Measurements from ENCODE around the gene LUC7L.
"Not testable (repeated sequence)": the region's sequence is repeated elsewhere in the genome, so short reads cannot be mapped to it uniquely, and the experiment has no call there.

The LUC7L gene

GRCh38 chr16:185213-185612, 44.0 kb downstream of the LUC7L start:
- H3K27ac ChIP-seq: no peak overlapping the region
- no peak for DNase-seq (ENCODE audit: low read depth, low spot score)

DNA sequence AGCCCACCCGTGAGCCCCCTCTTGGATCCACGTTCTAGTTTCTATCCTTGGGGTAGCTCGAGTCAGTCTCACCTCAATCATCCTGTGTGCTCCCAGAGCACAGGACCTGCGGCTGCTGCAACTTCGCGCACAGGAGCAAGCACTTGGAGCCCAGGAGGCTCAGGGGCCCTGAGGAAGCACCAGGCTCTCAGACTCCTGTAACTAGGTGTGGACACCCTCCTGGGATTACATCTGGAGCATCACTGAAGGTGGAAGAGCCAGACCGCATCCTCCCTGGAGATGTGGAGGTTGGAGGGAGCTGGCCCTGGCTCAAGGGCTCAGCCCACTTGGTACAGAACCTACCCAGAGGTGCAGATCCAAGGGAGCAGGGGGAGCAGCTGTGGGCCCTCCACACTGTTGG, 46.2 kb downstream of the LUC7L start:
- no peak for DNase-seq (ENCODE audit: low read depth, low spot score)
- no peak overlapping the region for H3K27ac ChIP-seq

GRCh38 chr16:181565-182021, 47.7 kb downstream of the LUC7L start:
- no peak for DNase-seq (ENCODE audit: low read depth, low spot score)
- H3K27ac ChIP-seq: no peak overlapping the region

GRCh38 chr16:180681-181564, 48.3 kb downstream of the LUC7L start:
- H3K27ac ChIP-seq: no peak overlapping the region
- no peak for DNase-seq (ENCODE audit: low read depth, low spot score)

DNA sequence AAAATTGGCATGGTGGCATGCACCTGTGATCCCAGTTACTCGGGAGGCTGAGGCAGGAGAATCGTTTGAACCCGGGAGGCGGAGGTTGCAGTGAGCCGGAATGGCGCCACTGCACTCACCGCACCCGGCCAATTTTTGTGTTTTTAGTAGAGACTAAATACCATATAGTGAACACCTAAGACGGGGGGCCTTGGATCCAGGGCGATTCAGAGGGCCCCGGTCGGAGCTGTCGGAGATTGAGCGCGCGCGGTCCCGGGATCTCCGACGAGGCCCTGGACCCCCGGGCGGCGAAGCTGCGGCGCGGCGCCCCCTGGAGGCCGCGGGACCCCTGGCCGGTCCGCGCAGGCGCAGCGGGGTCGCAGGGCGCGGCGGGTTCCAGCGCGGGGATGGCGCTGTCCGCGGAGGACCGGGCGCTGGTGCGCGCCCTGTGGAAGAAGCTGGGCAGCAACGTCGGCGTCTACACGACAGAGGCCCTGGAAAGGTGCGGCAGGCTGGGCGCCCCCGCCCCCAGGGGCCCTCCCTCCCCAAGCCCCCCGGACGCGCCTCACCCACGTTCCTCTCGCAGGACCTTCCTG, 49.1 kb downstream of the LUC7L start, which contains the start of gene HBQ1:
Gene HBQ1, plus strand, starts transcription at position 359 of the 575 bp plus-strand sequence. Its CDS starts 28 bp downstream, at position 387.
- no peak within 1 kb of the TSS for H3K27ac ChIP-seq
- no peak for DNase-seq (ENCODE audit: low read depth, low spot score)

DNA sequence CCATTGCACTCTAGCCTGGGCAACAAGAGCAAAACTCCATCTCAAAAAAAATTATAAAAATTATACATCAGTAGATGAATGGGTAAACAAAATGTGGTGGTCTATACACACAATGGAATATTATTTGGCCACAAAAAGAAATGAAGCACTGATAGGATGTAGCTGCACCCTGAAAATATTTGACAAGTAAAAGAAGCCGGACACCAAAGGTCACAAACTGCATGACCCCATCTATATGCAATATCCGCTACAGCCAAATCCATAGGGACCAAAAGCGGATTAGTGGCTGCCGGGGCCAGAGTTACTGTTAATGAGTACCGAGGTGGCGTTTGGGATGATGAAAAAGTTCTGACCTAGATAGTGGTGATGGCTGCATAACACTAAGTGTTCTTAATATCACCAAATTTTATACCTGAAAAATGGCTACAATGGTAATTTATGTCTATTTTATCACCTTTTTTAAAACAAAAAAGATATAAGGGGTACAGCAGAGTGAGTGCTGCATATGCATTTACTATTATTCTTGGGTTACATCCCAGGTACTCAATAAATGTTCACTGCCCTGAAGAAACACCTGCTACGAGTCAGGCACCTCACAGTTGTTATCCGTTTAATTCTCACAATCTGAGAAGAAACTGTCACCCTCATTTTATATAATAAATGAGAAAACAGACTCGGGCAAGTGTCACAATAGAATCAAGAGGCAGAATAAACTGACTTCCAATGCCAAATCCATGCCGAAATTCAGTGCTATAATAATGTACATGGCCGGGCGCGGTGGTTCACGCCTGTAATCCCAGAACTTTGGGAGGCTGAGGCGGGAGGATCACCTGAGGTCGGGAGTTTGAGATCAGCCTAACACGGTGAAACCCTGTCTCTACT, 49.8 kb downstream of the LUC7L start:
- no peak for DNase-seq (ENCODE audit: low read depth, low spot score)
- H3K27ac ChIP-seq: no peak overlapping the region

GRCh38 chr16:178668-179015, 50.6 kb downstream of the LUC7L start:
- H3K27ac ChIP-seq: no peak overlapping the region
- DNase-seq (ENCODE audit: low read depth, low spot score): no peak

- no peak overlapping the region for H3K27ac ChIP-seq
- DNase-seq (ENCODE audit: low read depth, low spot score): no peak
Observed at GRCh38 chr16:177981-178667, 51.1 kb downstream of the LUC7L start.

DNA sequence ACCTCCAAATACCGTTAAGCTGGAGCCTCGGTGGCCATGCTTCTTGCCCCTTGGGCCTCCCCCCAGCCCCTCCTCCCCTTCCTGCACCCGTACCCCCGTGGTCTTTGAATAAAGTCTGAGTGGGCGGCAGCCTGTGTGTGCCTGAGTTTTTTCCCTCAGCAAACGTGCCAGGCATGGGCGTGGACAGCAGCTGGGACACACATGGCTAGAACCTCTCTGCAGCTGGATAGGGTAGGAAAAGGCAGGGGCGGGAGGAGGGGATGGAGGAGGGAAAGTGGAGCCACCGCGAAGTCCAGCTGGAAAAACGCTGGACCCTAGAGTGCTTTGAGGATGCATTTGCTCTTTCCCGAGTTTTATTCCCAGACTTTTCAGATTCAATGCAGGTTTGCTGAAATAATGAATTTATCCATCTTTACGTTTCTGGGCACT, 51.8 kb downstream of the LUC7L start:
- DNase-seq (ENCODE audit: low read depth, low spot score): no peak
- no peak overlapping the region for H3K27ac ChIP-seq

- H3K27ac ChIP-seq; DNase-seq (ENCODE audit: low read depth, low spot score): not testable (repeated sequence)
Observed at GRCh38 chr16:176477-177382, 52.5 kb downstream of the LUC7L start, which contains the start of gene HBA1. TSS of gene HBA1 (plus strand) at chr16:176680. CDS start at chr16:176717, 37 bp downstream.

DNA sequence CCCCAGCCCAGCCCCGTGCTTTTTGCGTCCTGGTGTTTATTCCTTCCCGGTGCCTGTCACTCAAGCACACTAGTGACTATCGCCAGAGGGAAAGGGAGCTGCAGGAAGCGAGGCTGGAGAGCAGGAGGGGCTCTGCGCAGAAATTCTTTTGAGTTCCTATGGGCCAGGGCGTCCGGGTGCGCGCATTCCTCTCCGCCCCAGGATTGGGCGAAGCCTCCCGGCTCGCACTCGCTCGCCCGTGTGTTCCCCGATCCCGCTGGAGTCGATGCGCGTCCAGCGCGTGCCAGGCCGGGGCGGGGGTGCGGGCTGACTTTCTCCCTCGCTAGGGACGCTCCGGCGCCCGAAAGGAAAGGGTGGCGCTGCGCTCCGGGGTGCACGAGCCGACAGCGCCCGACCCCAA, 53.2 kb downstream of the LUC7L start:
- not testable (repeated sequence) for H3K27ac ChIP-seq; DNase-seq (ENCODE audit: low read depth, low spot score)

DNA sequence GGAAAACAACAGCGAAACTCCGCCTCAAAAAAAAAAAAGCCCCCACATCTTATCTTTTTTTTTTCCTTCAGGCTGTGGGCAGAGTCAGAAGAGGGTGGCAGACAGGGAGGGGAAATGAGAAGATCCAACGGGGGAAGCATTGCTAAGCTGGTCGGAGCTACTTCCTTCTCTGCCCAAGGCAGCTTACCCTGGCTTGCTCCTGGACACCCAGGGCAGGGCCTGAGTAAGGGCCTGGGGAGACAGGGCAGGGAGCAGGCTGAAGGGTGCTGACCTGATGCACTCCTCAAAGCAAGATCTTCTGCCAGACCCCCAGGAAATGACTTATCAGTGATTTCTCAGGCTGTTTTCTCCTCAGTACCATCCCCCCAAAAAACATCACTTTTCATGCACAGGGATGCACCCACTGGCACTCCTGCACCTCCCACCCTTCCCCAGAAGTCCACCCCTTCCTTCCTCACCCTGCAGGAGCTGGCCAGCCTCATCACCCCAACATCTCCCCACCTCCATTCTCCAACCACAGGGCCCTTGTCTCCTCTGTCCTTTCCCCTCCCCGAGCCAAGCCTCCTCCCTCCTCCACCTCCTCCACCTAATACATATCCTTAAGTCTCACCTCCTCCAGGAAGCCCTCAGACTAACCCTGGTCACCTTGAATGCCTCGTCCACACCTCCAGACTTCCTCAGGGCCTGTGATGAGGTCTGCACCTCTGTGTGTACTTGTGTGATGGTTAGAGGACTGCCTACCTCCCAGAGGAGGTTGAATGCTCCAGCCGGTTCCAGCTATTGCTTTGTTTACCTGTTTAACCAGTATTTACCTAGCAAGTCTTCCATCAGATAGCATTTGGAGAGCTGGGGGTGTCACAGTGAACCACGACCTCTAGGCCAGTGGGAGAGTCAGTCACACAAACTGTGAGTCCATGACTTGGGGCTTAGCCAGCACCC, 54.0 kb downstream of the LUC7L start:
- no peak overlapping the region for H3K27ac ChIP-seq
- no peak for DNase-seq (ENCODE audit: low read depth, low spot score)

- DNase-seq (ENCODE audit: low read depth, low spot score); H3K27ac ChIP-seq: not testable (repeated sequence)
Observed at GRCh38 chr16:173928-174769, 55.1 kb downstream of the LUC7L start.

DNA sequence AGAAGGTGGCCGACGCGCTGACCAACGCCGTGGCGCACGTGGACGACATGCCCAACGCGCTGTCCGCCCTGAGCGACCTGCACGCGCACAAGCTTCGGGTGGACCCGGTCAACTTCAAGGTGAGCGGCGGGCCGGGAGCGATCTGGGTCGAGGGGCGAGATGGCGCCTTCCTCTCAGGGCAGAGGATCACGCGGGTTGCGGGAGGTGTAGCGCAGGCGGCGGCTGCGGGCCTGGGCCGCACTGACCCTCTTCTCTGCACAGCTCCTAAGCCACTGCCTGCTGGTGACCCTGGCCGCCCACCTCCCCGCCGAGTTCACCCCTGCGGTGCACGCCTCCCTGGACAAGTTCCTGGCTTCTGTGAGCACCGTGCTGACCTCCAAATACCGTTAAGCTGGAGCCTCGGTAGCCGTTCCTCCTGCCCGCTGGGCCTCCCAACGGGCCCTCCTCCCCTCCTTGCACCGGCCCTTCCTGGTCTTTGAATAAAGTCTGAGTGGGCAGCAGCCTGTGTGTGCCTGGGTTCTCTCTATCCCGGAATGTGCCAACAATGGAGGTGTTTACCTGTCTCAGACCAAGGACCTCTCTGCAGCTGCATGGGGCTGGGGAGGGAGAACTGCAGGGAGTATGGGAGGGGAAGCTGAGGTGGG, 55.9 kb downstream of the LUC7L start:
- H3K27ac ChIP-seq; DNase-seq (ENCODE audit: low read depth, low spot score): not testable (repeated sequence)

- not testable (repeated sequence) for DNase-seq (ENCODE audit: low read depth, low spot score); H3K27ac ChIP-seq
Observed at GRCh38 chr16:172374-172941, 56.8 kb downstream of the LUC7L start, which contains the start of gene HBA2. TSS of gene HBA2 (plus strand) at chr16:172876. CDS start at chr16:172913, 37 bp downstream.

GRCh38 chr16:170788-171187, 58.5 kb downstream of the LUC7L start:
- DNase-seq (ENCODE audit: low read depth, low spot score): no peak
- no peak overlapping the region for H3K27ac ChIP-seq

Data from epithelial cell of prostate (primary cell).